ENCODE data around the gene ALDH1A1. TPM values are rescaled to one million over a fixed set of nuclear protein-coding genes. Genes with fewer than 3 reads are reported as not detected.

Gene ALDH1A1
- total RNA-seq, 1 experiment from 2014 or later = not detected

- no peaks in the 10 kb centered on the region for H3K4me1 ChIP-seq (ENCODE audit: insufficient read depth, low read length)
- TF ChIP-seq EZH2phosphoT487 (IDR thresholded peaks at IDR 0.05; ENCODE audit: borderline replicate concordance, low read length) (no peak), EZH2 (IDR thresholded peaks at IDR 0.05; ENCODE audit: low read length, unreplicated experiment) (no peak), CTCF (conservative IDR thresholded peaks at IDR 0.05; ENCODE audit: low read depth, low read length) (no peak)
Observed at GRCh38 chr9:72983056-72983455, 30.2 kb upstream of the ALDH1A1 start.

DNA sequence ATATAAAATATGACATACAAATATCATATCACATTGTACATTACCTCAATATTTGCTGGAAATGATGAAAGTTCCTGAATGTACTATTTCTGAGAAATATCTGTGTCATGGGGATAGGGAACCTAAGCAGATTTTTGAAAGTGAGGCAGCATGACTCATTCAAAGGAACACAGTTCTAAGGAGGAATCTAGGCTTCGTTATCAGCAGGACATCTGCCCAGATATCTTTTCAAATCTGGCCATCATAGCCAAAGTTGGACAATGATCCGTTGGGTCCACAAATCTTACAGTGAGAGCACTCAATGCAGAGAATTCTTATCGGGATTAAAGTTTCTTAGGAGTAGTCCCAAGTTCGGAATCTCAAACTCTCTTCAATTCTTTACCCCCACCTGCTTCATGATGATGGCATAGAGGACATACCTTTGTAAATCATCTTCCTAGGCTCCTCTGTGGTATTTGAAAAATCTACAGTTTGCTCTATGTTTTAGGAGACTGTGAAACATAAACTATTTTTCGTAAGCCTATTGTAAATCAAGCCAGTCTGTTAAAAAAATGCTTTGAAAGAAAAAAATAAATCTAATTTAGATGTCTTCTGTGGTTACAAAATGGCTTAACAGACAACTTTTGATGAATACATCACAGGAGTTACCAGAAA is 29.4 kb upstream of the ALDH1A1 start:
- Histone ChIP-seq H3K4me1 (ENCODE audit: insufficient read depth, low read length) (no peaks in the 10 kb centered on the region), H3F3A (ENCODE audit: low read length, unreplicated experiment) (no peaks in the 10 kb centered on the region), H3K4me2 (ENCODE audit: low read length) (no peak overlapping the region), H4K20me1 (ENCODE audit: low read length) (no peaks in the 10 kb centered on the region), H3K4me3 (ENCODE audit: low read length) (no peak overlapping the region), H3K9me3 (ENCODE audit: low read length) (no peaks in the 10 kb centered on the region), H3K79me2 (ENCODE audit: low read length) (no peaks in the 10 kb centered on the region), H2AFZ (ENCODE audit: low read length) (no peak overlapping the region), H3K9me2 (replicated peaks; ENCODE audit: low read length) (no peaks in the 10 kb centered on the region), H3K27ac (ENCODE audit: low read length) (no peak overlapping the region), H3K36me3 (ENCODE audit: low read depth, low read length) (no peaks in the 10 kb centered on the region), H3K27me3 (ENCODE audit: low read length) (peaks cover 25% of the 10 kb centered on the region), H3K9ac (ENCODE audit: low read length) (no peak overlapping the region)
- no TSS peak for BruUV-seq (replicated peaks)
- ChIA-PET POLR2A (ENCODE audit: unreplicated experiment) (no interaction called here), CTCF (no interaction called here)
- no peak for TF ChIP-seq EZH2phosphoT487 (IDR thresholded peaks at IDR 0.05; ENCODE audit: borderline replicate concordance, low read length)
- no peak for TF ChIP-seq CTCF (conservative IDR thresholded peaks at IDR 0.05; ENCODE audit: low read depth, low read length)
- no peak for TF ChIP-seq EZH2 (IDR thresholded peaks at IDR 0.05; ENCODE audit: low read length, unreplicated experiment)
- intact Hi-C loops (cut with micrococcal nuclease) = no loop called here
- ATAC-seq (no peak), DNase-seq (no peak)

More at GRCh38 chr9:72983056-72983455, 30.2 kb upstream of the ALDH1A1 start:
- Histone ChIP-seq H3K27me3 (ENCODE audit: low read length) (peaks cover 25% of the 10 kb centered on the region), H3K36me3 (ENCODE audit: low read depth, low read length) (no peaks in the 10 kb centered on the region), H3F3A (ENCODE audit: low read length, unreplicated experiment) (no peaks in the 10 kb centered on the region), H4K20me1 (ENCODE audit: low read length) (no peaks in the 10 kb centered on the region), H2AFZ (ENCODE audit: low read length) (no peak overlapping the region), H3K79me2 (ENCODE audit: low read length) (no peaks in the 10 kb centered on the region), H3K4me2 (ENCODE audit: low read length) (no peak overlapping the region), H3K4me3 (ENCODE audit: low read length) (no peak overlapping the region), H3K9me3 (ENCODE audit: low read length) (no peaks in the 10 kb centered on the region), H3K27ac (ENCODE audit: low read length) (no peak overlapping the region), H3K9me2 (replicated peaks; ENCODE audit: low read length) (no peaks in the 10 kb centered on the region), H3K9ac (ENCODE audit: low read length) (no peak overlapping the region)
- CTCF ChIA-PET = no interaction called here
- intact Hi-C loops (cut with micrococcal nuclease) = no loop called here
- BruUV-seq (replicated peaks) = no TSS peak
- ATAC-seq (no peak), DNase-seq (no peak)
- POLR2A ChIA-PET (ENCODE audit: unreplicated experiment) = no interaction called here

DNA sequence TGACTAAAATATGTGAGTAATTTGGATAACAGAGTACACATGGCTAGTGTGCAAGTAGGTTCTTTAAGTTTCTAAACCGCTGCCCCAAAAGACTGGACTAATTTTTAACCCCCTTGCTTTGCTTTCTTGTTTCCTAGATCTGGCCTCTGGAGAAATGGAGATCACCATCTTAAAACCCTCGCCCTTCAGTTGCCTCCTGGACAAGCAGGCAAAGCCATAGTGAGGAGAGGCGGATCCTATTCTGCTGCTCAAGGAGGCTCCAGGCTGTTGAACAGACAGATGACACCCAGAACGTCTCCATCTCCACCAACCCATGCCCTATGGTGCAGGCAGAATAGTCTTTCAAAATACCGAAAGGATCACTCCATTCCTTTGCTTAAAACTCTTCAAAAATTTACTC is 28.6 kb upstream of the ALDH1A1 start:
- no peak overlapping the region for H3K4me2 ChIP-seq (ENCODE audit: low read length)
- BruUV-seq (replicated peaks) = no TSS peak
- no peak overlapping the region for H2AFZ ChIP-seq (ENCODE audit: low read length)
- H3K79me2 ChIP-seq (ENCODE audit: low read length) = no peaks in the 10 kb centered on the region
- ChIA-PET CTCF (no interaction called here), POLR2A (ENCODE audit: unreplicated experiment) (no interaction called here)
- no peaks in the 10 kb centered on the region for H3K4me1 ChIP-seq (ENCODE audit: insufficient read depth, low read length)
- H3K27ac ChIP-seq (ENCODE audit: low read length) = no peak overlapping the region
- H3K27me3 ChIP-seq (ENCODE audit: low read length) = peaks cover 25% of the 10 kb centered on the region
- H3F3A ChIP-seq (ENCODE audit: low read length, unreplicated experiment) = no peaks in the 10 kb centered on the region
- intact Hi-C loops (cut with micrococcal nuclease) = no loop called here
- no peak overlapping the region for H3K4me3 ChIP-seq (ENCODE audit: low read length)
- no peak for TF ChIP-seq CTCF (conservative IDR thresholded peaks at IDR 0.05; ENCODE audit: low read depth, low read length)
- no peak for TF ChIP-seq EZH2phosphoT487 (IDR thresholded peaks at IDR 0.05; ENCODE audit: borderline replicate concordance, low read length)
- TF ChIP-seq EZH2 (IDR thresholded peaks at IDR 0.05; ENCODE audit: low read length, unreplicated experiment) = no peak
- H3K9me3 ChIP-seq (ENCODE audit: low read length) = no peaks in the 10 kb centered on the region
- no peaks in the 10 kb centered on the region for H3K9me2 ChIP-seq (replicated peaks; ENCODE audit: low read length)
- no peaks in the 10 kb centered on the region for H4K20me1 ChIP-seq (ENCODE audit: low read length)
- no peak overlapping the region for H3K9ac ChIP-seq (ENCODE audit: low read length)
- no peak for DNase-seq
- no peak for ATAC-seq
- H3K36me3 ChIP-seq (ENCODE audit: low read depth, low read length) = no peaks in the 10 kb centered on the region

All from PC-3 (cell line).